ENCODE data around the gene ZNF618. TPM values are rescaled to one million over a fixed set of nuclear protein-coding genes. Genes with fewer than 3 reads are reported as not detected.

ZNF618 gene
- polyA plus RNA-seq, 1 of the 3 experiments (the other 2 are of a cell fraction) = 6.2 TPM

DNA sequence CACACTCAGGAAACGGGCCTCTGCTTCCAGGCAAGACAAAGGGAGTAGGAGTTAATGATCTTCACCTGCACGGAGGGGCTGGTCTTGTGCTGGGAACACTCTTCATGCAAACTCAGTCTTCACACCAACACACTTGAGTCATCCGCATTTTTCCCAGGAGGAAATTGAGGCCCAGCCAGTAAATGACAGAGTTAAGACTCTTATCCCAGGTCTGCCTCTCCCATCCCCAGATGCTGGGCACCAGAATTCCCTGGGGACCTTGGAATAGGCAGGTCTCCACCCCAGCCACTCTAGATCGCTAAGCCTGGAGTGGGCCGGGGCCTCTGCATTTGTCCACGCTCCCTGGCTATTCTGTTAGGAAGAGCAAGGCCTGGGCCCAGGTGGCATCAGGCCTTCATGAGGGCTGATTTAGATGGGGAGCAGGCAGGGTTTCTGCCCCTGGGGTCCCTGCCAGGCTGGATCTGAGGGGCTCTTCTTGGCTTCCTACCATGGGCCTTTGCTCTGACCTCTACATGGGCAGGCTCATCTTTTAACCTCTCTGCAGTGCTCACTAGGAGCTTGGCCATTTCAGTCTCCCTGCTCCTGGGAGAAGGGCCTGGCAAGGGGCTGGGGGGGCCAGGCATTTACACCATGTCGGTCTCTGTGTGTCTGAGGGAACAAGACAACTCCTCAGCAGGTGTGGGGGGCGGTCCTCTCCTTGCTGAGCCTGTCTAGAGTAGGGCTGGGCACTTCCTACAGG, 124.7 kb downstream of the ZNF618 start (continued):
- TF ChIP-seq USF1 (IDR thresholded peaks at IDR 0.05; ENCODE audit: borderline replicate concordance, low read depth) (no peak), SMC3 (IDR thresholded peaks at IDR 0.05; ENCODE audit: low read depth, low read length) (no peak), RXRA (IDR thresholded peaks at IDR 0.05; ENCODE audit: borderline replicate concordance, low read depth) (no peak), IRF3 (IDR thresholded peaks at IDR 0.05; ENCODE audit: low read depth, low read length) (no peak), NFIC (IDR thresholded peaks at IDR 0.05; ENCODE audit: borderline replicate concordance) (no peak), RCOR1 (IDR thresholded peaks at IDR 0.05; ENCODE audit: low read length) (no peak), TCF12 (IDR thresholded peaks at IDR 0.05) (no peak)
- TF ChIP-seq, protein P1, sequence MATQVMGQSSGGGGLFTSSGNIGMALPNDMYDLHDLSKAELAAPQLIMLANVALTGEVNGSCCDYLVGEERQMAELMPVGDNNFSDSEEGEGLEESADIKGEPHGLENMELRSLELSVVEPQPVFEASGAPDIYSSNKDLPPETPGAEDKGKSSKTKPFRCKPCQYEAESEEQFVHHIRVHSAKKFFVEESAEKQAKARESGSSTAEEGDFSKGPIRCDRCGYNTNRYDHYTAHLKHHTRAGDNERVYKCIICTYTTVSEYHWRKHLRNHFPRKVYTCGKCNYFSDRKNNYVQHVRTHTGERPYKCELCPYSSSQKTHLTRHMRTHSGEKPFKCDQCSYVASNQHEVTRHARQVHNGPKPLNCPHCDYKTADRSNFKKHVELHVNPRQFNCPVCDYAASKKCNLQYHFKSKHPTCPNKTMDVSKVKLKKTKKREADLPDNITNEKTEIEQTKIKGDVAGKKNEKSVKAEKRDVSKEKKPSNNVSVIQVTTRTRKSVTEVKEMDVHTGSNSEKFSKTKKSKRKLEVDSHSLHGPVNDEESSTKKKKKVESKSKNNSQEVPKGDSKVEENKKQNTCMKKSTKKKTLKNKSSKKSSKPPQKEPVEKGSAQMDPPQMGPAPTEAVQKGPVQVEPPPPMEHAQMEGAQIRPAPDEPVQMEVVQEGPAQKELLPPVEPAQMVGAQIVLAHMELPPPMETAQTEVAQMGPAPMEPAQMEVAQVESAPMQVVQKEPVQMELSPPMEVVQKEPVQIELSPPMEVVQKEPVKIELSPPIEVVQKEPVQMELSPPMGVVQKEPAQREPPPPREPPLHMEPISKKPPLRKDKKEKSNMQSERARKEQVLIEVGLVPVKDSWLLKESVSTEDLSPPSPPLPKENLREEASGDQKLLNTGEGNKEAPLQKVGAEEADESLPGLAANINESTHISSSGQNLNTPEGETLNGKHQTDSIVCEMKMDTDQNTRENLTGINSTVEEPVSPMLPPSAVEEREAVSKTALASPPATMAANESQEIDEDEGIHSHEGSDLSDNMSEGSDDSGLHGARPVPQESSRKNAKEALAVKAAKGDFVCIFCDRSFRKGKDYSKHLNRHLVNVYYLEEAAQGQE (IDR thresholded peaks at IDR 0.05; ENCODE audit: low read depth, low read length) = no peak

- peaks cover 0 to 47% of the 10 kb centered on the region in 2 experiments; a peak in 1 of 4 replicates for H3K4me1 ChIP-seq (ENCODE audit: control insufficient read depth in 1 of 2, insufficient read depth in 2 of 2, low read depth in 1 of 2, low read length in 1 of 2)
- H3K4me3 ChIP-seq (ENCODE audit: low read depth in 2 of 2, low read length in 1 of 2) = no peak overlapping the region
- no peak overlapping the region for H3K4me2 ChIP-seq
- ChIA-PET POLR2A (no interaction called here), CTCF (no interaction called here)
- no peaks in the 10 kb centered on the region for H3K27me3 ChIP-seq (ENCODE audit: insufficient read depth)
- no peak overlapping the region for H2AFZ ChIP-seq (ENCODE audit: low read depth)
- H3K9ac ChIP-seq = no peak overlapping the region
- no peaks in the 10 kb centered on the region for H3K9me2 ChIP-seq
- H3K27ac ChIP-seq (ENCODE audit: low read depth in 2 of 2, low read length in 1 of 2) = no peak overlapping the region
- H3K79me2 ChIP-seq (ENCODE audit: insufficient read depth) = no peaks in the 10 kb centered on the region
- whole genome bisulfite sequencing (ENCODE audit: low lambda C conversion rate) = 50% methylated on average over 2 of the region's 3 CpGs
- peaks cover 13 to 32% of the 10 kb centered on the region in 2 experiments for H3K36me3 ChIP-seq (replicated peaks in 1 of 2; ENCODE audit: control insufficient read depth in 1 of 2, insufficient read depth in 2 of 2, low read length in 1 of 2)
- TF ChIP-seq MEF2A (IDR thresholded peaks at IDR 0.05; ENCODE audit: borderline replicate concordance, low read depth) = no peak
- TF ChIP-seq, protein P1 (IDR thresholded peaks at IDR 0.05; ENCODE audit: low read depth, low read length) = no peak
- no peak for TF ChIP-seq SIN3A (IDR thresholded peaks at IDR 0.05; ENCODE audit: borderline replicate concordance, low read depth, low read length)
- no peak for TF ChIP-seq SMC3 (IDR thresholded peaks at IDR 0.05; ENCODE audit: low read depth, low read length)
- no peak for TF ChIP-seq RFX5 (IDR thresholded peaks at IDR 0.05; ENCODE audit: low read length)
- no peak for TF ChIP-seq MXI1 (IDR thresholded peaks at IDR 0.05; ENCODE audit: low read depth, low read length)
- no peak for TF ChIP-seq POLR2AphosphoS5 (IDR thresholded peaks at IDR 0.05; ENCODE audit: low read depth, low read length)
- TF ChIP-seq USF1 (IDR thresholded peaks at IDR 0.05; ENCODE audit: borderline replicate concordance, low read depth) = no peak
- H4K20me1 ChIP-seq (ENCODE audit: insufficient read depth) = no peaks in the 10 kb centered on the region
- H3K9me3 ChIP-seq = no peaks in the 10 kb centered on the region
- no peaks in the 10 kb centered on the region for H3F3A ChIP-seq (replicated peaks; ENCODE audit: insufficient read depth)
- no peak for DNase-seq
Observed at GRCh38 chr9:114001410-114001685, 125.2 kb downstream of the ZNF618 start.
